CD4-positive, alpha-beta T cell (primary cell): ENCODE results near the gene CUL4B. TPM values are rescaled to one million over a fixed set of nuclear protein-coding genes. Genes with fewer than 3 reads are reported as not detected.
"Not testable (repeated sequence)": the region's sequence is repeated elsewhere in the genome, so short reads cannot be mapped to it uniquely, and the experiment has no call there.

Experiments used
- ATAC-seq: fragments of 200-7000 bp; cut with Tn5 transposase; one replicate; pipeline ENCODE4 v1.10.0; 2022; ENCODE audit warnings: mild to moderate bottlenecking; ENCODE audit not compliant: poor library complexity
- CTCF ChIA-PET: fragments of 350-600 bp; sonication (Branson Sonifier 250); formaldehyde crosslinking; loops from one replicate; lab custom pipeline; 2021; ENCODE audit warnings: antibody characterized with exemption, inconsistent platforms; lab: Charles Lee
- POLR2A ChIA-PET: fragments of 350-600 bp; sonication (Branson Sonifier 250); formaldehyde crosslinking; loops from one replicate; lab custom pipeline; 2021; ENCODE audit warnings: antibody characterized with exemption, inconsistent platforms; lab: Charles Lee
- DNase-seq, 14 experiments: peaks; one replicate each; pipeline ENCODE4 v3.0.0-alpha.2; 2013 to 2020; ENCODE audit warnings: mixed read lengths in 2 of 14
- H3K27ac ChIP-seq, 2 donors: one replicate each; pipeline versions ENCODE4 v1.5.1 to v1.7.0; 2013; ENCODE audit warnings: low read length in 2 of 2, low read depth in 1 of 2, mild to moderate bottlenecking in 1 of 2
- H3K27me3 ChIP-seq, 2 experiments: 1 replicate in 1 of 2; 2 replicates in 1 of 2; pipeline versions ENCODE4 v1.6.1 to v1.7.0; 2013; ENCODE audit warnings: low read length in 2 of 2, control low read depth in 1 of 2, mild to moderate bottlenecking in 1 of 2, moderate library complexity in 1 of 2; ENCODE audit not compliant: insufficient read depth in 2 of 2, control insufficient read depth in 1 of 2
- H3K36me3 ChIP-seq: one replicate; pipeline ENCODE4 v1.6.1; 2013; ENCODE audit warnings: low read length, control low read depth; ENCODE audit not compliant: insufficient read depth
- H3K4me1 ChIP-seq: one replicate; pipeline ENCODE4 v1.6.1; 2013; ENCODE audit warnings: low read length, control low read depth; ENCODE audit not compliant: insufficient read depth
- H3K4me3 ChIP-seq: one replicate; pipeline ENCODE4 v1.5.1; 2013; ENCODE audit warnings: mild to moderate bottlenecking, low read length, moderate library complexity
- H3K9me3 ChIP-seq, 2 experiments: 1 replicate in 1 of 2; 2 replicates in 1 of 2; pipeline versions ENCODE4 v1.6.1 to v1.7.0; 2013; ENCODE audit warnings: low read length in 2 of 2, mild to moderate bottlenecking in 2 of 2, control low read depth in 1 of 2, moderate library complexity in 1 of 2; ENCODE audit not compliant: control insufficient read depth in 1 of 2, insufficient read depth in 1 of 2
- H3K27ac Mint-ChIP-seq: one replicate; pipeline ENCODE4 v1.8.0; 2020; ENCODE audit warnings: mixed read lengths
- H3K27me3 Mint-ChIP-seq: one replicate; pipeline ENCODE4 v1.8.0; 2021; ENCODE audit warnings: mixed read lengths
- H3K36me3 Mint-ChIP-seq: one replicate; pipeline ENCODE4 v1.8.0; 2021; ENCODE audit warnings: low read depth, mixed read lengths
- H3K4me1 Mint-ChIP-seq: one replicate; pipeline ENCODE4 v1.8.0; 2021; ENCODE audit warnings: low read depth, mixed read lengths
- H3K4me3 Mint-ChIP-seq: one replicate; pipeline ENCODE4 v1.8.0; 2020; ENCODE audit warnings: mild to moderate bottlenecking, mixed read lengths
- H3K9me3 Mint-ChIP-seq: one replicate; pipeline ENCODE4 v1.8.0; 2020; ENCODE audit warnings: mixed read lengths
- CTCF ChIP-seq: fragments of 200-600 bp; IDR thresholded peaks from one replicate; pipeline ENCODE4 v1.8.0; 2022; ENCODE audit warnings: antibody characterized with exemption, mild to moderate bottlenecking
- intact Hi-C, 2 experiments: fragments of 100-400 bp; cut with DNase I in 1 of 2; cut with micrococcal nuclease in 1 of 2; formaldehyde crosslinking; loops; one replicate each; pipeline versions ENCODE4 v1.15.1 to v1.9.0; 2023 to 2025; cut with DNase I, micrococcal nuclease
- total RNA-seq, 174 experiments: library from RNA in 2 of 174; stranded (reverse) in 2 of 174; gene quantifications; one replicate each; pipeline ENCODE4 v1.2.3 and lab custom pipeline; 2021 to 2026

Gene CUL4B
- total RNA-seq, 2 experiments from 2014 or later: 32.1 to 34.1 TPM

GRCh38 chrX:120477453-120477852 is 83.3 kb downstream of the CUL4B start:
- Mint-ChIP-seq H3K27ac (no peak overlapping the region), H3K4me3 (no peak overlapping the region), H3K36me3 (no peaks in the 10 kb centered on the region), H3K27me3 (no peaks in the 10 kb centered on the region), H3K9me3 (no peaks in the 10 kb centered on the region), H3K4me1 (no peaks in the 10 kb centered on the region)
- Histone ChIP-seq H3K27me3 (no peaks in the 10 kb centered on the region), H3K36me3 (no peaks in the 10 kb centered on the region), H3K27ac (no peak overlapping the region), H3K9me3 (no peaks in the 10 kb centered on the region), H3K4me1 (no peaks in the 10 kb centered on the region), H3K4me3 (no peak overlapping the region)
- ATAC-seq: no peak
- intact Hi-C loops: loop anchor here in 1 of 2 experiments (2.0 kb wide), 1 partner anchor 99 kb away; no protein-coding TSS in a partner anchor
- CTCF ChIA-PET: interaction anchor here (1.7 kb wide), 1 partner anchor 8 kb away, joined by 4 read pairs; no protein-coding TSS in a partner anchor
- no peak for DNase-seq
- TF ChIP-seq CTCF: no peak
- POLR2A ChIA-PET: interaction anchor here (0.7 kb wide), 1 partner anchor 25 kb away, joined by 4 read pairs; no protein-coding TSS in a partner anchor

- no peaks in the 10 kb centered on the region for H3K27me3 ChIP-seq
- no peaks in the 10 kb centered on the region for H3K36me3 Mint-ChIP-seq
- POLR2A ChIA-PET: interaction anchor here (0.7 kb wide), 1 partner anchor 24 kb away, joined by 4 read pairs; no protein-coding TSS in a partner anchor
- no peak for TF ChIP-seq CTCF
- no peak for DNase-seq
- no peaks in the 10 kb centered on the region for H3K9me3 Mint-ChIP-seq
- intact Hi-C loops: loop anchor here in 1 of 2 experiments (2.0 kb wide), 1 partner anchor 98 kb away; no protein-coding TSS in a partner anchor
- no peak overlapping the region for H3K4me3 ChIP-seq
- no peaks in the 10 kb centered on the region for H3K27me3 Mint-ChIP-seq
- no peaks in the 10 kb centered on the region for H3K4me1 ChIP-seq
- no peaks in the 10 kb centered on the region for H3K9me3 ChIP-seq
- no peak for ATAC-seq
- no peaks in the 10 kb centered on the region for H3K36me3 ChIP-seq
- no peak overlapping the region for H3K27ac ChIP-seq
- CTCF ChIA-PET: interaction anchor here (1.2 to 1.7 kb wide), 2 partner anchors 9 to 96 kb away, joined by 3 to 4 read pairs; no protein-coding TSS in a partner anchor
- no peaks in the 10 kb centered on the region for H3K4me1 Mint-ChIP-seq
- H3K27ac Mint-ChIP-seq: no peak overlapping the region
- no peak overlapping the region for H3K4me3 Mint-ChIP-seq
These were observed 84.0 kb downstream of the CUL4B start for GRCh38 chrX:120476714-120477113.

GRCh38 chrX:120475447-120475846 is 85.3 kb downstream of the CUL4B start:
- not testable (repeated sequence) for H3K4me1 Mint-ChIP-seq, H3K4me1 ChIP-seq, H3K27me3 ChIP-seq, H3K27ac ChIP-seq, H3K9me3 ChIP-seq, H3K36me3 Mint-ChIP-seq, H3K27me3 Mint-ChIP-seq, H3K27ac Mint-ChIP-seq, H3K9me3 Mint-ChIP-seq, H3K36me3 ChIP-seq, H3K4me3 ChIP-seq, H3K4me3 Mint-ChIP-seq
- DNase-seq: peak in 3 of 14 experiments; percentile 44 to 55 (median 54)
- intact Hi-C loops: loop anchor here in 1 of 2 experiments (1.0 kb wide), 1 partner anchor 95 kb away; no protein-coding TSS in a partner anchor
- peak; percentile 49 for ATAC-seq
- ChIA-PET POLR2A (interaction anchor here (1.0 kb wide), 1 partner anchor 18 kb away, joined by 4 read pairs; no protein-coding TSS in a partner anchor), CTCF (interaction anchor here (0.6 to 1.8 kb wide), 7 partner anchors 10 to 166 kb away, joined by 3 to 5 read pairs (median 4); no protein-coding TSS in a partner anchor)
- TF ChIP-seq CTCF: peak; percentile 61

Other genes starting within 250 kb of the CUL4B start
- gene TMEM255A, start 249.5 kb downstream of the CUL4B start, total RNA-seq: not detected
- not detected for gene ATP1B4, start 198.9 kb downstream of the CUL4B start, total RNA-seq
- gene LAMP2, start 91.7 kb downstream of the CUL4B start, total RNA-seq: 10 to 100 TPM; 13.4 to 15.4 TPM
- 10 to 100 TPM; 10.1 to 10.9 TPM for gene MCTS1, start 43.1 kb upstream of the CUL4B start, total RNA-seq
- gene C1GALT1C1, start 69.1 kb upstream of the CUL4B start, total RNA-seq: 1 to 10 TPM; 2.3 to 3.3 TPM